GM18498 (cell line): ENCODE measurements around the gene CD247.

ENCODE experiments used
- ATAC-seq: cut with Tn5 transposase; IDR thresholded peaks from one replicate; pipeline ENCODE4 v1.9.1; 2021; ENCODE audit warnings: mild to moderate bottlenecking, moderate library complexity; ENCODE audit not compliant: unreplicated experiment

Gene CD247

GRCh38 chr1:167542109-167543032 lies 24.0 kb upstream of the CD247 start:
- no peak for ATAC-seq

DNA sequence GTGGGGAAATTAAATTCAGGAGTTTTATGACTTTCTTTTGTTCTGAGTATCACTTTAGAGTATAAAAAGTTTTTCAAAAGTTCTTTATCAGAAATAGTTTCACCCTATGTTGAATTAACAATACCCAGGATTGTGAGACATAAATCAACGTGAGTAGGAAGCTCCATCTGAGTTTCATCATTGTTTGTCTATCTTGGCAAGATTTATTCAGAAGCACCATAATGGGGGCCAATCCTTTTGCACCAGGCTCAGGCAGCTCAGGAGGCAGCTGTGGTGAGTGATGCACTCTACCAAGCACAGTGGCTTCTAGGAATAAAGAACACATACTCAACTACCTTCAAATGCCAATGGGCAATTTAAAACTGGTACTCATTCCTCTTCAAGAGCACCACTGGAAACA lies 23.3 kb upstream of the CD247 start:
- ATAC-seq: no peak

DNA sequence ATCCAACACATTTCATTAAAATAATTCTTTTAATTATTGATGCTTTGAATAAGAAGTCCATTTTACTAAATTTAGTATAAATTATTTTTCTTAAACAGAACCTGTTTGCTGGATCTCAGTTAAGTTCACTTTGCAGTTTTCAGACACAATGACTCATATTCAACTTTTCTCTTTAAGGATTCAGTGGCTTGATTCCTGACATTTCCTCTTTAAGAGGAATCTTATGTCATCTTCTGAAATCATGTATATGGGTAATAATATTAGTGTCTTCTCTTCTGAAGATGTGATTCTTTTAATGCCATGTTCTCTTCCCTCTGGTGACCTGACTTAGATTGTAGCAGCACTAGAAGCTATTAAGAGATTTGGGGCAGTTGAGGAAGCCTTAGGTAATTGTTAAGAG lies 22.7 kb upstream of the CD247 start:
- no peak for ATAC-seq

GRCh38 chr1:167538657-167539056 lies 20.3 kb upstream of the CD247 start:
- ATAC-seq: no peak

DNA sequence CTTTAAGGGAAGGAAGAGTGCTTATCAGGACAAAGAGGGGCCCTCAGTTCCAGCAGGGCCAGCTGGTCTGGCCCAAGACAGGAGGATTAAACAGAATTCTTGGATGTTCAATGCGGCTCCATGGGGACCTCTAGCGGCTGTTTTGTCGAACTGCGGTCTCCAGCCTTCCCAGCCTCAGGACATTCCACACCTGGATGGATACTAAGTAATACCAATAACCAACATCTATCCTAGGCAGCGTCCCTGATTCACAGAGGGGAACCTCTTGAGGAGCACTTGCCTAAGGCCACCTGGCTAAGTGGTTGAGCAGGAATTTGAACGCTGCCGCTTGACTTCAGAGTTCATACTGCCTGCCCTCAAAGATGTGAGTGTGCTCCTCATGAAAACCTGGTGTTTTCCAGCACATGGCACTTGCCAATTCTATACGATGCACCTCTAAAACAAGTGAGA lies 15.5 kb upstream of the CD247 start:
- ATAC-seq: no peak

DNA sequence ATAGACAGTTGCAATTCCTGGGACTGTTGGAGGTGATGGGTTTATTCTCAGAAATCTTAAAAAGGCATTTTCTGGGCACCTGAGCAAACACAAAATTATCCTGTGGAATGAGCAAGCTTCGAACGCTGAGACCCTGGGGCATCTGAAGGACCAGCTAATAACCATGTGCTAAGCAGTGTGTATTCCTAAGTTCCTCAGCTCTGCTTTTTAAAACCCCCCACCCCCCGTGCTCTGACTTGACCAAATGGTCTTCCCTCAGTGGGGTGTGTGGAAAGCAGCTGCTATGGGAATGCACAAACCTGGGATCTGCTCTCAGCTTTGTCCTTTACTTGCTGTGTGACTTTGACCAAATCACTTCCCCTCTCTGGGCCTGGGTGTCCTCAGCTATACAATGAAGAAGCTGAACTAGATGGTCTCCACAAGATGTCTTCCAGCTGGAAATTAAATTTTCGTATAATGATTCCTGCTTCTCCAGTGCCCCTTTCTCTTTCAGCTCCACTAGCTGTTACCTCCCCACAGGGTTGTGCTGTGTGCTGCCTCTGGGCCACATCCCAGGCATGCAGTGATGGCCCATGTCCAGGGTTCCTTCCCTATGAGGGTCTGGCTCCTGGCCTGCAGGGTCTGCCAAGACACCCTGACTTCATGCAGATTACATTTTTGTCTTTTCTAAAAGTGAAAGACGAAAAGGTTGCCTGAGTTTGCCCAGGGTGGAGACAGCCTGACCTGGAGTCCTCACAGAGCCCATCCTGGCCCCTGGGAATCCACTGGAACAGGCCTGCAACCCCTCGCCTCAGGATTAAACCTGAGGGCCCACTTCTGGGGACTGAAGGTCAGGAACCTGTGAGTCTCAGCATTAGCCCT lies 14.9 kb upstream of the CD247 start:
- no peak for ATAC-seq

- no peak for ATAC-seq
Measured at GRCh38 chr1:167532375-167532774, 14.0 kb upstream of the CD247 start.

DNA sequence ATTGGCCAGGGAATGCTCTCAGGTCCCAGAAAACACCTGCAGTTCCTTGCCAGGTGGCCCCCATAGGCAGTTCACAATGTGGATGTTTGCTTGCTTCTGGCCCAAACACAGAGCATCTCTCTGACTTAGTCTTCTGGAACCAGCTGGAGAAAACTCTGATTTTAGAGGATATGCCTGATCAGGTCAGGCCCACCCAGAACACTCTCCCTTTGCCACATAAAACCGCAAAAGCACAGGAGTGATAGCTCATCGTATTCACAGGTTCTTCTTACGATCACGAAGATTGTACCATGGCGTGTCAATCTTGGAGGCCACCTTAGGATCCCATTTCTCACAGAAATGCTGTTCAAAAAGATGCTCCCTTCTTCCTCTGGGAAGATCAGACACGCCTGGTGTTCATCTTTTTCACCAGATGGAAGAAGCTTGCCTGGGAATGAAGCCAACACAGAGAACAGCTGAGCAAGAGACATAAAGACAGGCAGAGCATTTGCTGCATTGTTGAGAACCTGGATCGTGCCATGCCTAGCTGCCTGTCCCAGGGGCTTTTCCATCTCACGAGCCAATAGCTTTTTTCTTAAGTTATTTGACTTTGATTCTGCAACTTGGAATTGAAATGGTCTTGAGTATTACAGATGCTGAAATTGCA lies 11.6 kb upstream of the CD247 start:
- no peak for ATAC-seq

GRCh38 chr1:167528057-167528728 lies 9.9 kb upstream of the CD247 start:
- no peak for ATAC-seq

GRCh38 chr1:167526667-167527383 lies 8.5 kb upstream of the CD247 start:
- no peak for ATAC-seq

- no peak for ATAC-seq
Measured at GRCh38 chr1:167524651-167525050, 6.3 kb upstream of the CD247 start.

DNA sequence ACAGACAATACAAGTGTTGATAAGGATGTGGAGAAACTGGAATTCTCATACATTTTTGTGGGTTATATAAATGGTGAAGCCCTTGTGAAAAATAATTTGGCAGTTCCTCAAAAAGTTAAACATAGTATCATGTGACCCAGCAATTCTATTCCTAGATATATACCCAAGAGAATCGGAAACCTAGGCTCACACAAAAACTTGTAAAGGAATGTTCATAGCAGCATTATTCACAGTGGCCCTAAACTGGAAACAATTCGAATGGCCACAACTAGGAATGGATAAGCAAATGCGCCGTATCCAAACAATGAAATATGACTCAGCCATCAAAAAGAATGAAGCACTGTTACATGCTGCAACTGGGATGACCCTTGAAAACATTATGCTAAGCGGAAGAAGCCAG lies 3.9 kb upstream of the CD247 start:
- ATAC-seq: no peak

DNA sequence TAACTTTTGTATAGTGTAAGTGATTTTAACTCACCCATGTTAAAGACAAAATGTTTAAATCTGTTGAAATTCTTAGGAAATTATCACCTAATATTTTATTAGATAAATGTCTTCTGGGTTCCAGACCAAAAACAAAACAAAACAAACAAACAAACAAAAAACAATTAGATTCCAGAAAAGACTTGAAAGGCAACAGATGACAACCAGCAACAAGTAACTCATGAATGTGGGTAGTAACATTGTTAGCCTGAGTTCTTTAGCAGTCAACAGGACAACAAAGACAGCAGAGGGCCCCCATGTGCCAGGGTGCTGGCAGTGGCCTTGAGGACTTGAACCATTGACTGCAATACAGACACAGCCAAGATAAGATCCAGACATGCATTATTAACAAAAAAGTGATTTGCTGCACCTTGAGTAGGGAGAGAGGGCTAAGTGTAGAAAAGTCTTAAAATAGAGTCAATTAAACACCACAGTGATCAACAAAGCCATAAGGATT lies 2.4 kb upstream of the CD247 start:
- no peak for ATAC-seq

GRCh38 chr1:167517535-167518330 lies 596 bp downstream of the CD247 start:
- ATAC-seq: no peak

- ATAC-seq: no peak
Measured at GRCh38 chr1:167516404-167517388, 1.6 kb downstream of the CD247 start.

DNA sequence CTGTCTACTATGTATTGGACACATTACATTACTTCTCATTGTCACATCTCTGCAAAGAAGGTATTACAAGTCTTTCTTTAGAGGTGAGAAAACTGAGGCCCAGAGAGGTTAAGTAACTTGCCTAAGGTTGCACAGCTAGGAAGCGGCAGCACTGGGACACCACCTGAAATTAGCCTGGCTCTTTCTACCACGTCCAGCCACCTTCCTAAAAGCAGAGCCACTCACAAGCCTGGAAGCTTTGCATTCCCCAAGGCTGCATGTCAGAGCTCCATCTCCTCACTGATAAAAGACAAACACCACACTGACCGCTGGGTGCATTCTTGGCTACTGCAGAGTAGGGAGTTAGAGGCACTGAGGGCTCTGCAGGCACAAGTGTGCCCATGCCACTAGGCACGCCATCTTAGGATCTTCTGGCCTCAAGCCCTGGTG lies 2.4 kb downstream of the CD247 start:
- ATAC-seq: no peak

- ATAC-seq: no peak
Measured at GRCh38 chr1:167515461-167515860, 2.9 kb downstream of the CD247 start.

- ATAC-seq: no peak
Measured at GRCh38 chr1:167514288-167514687, 4.0 kb downstream of the CD247 start.
